ENCODE measurements around the gene AMPD2. TPM values are rescaled to one million over a fixed set of nuclear protein-coding genes. Genes with fewer than 3 reads are reported as not detected.
A peak's percentile ranks its signal among the peaks of the same experiment; 100 is the strongest.

AMPD2 gene
- total and polyA plus RNA-seq, 2 donors from 2014 or later = 21.1 to 55.3 TPM

- Histone ChIP-seq H3K4me3 (ENCODE audit: low read length in 3 of 3) (no peak overlapping the region), H3K36me3 (ENCODE audit: control insufficient read depth in 2 of 3, insufficient read depth in 3 of 3, low read length in 3 of 3) (peaks cover 0 to 5% (median 3%) of the 10 kb centered on the region in 3 donors), H3K9me3 (ENCODE audit: control insufficient read depth in 2 of 3, insufficient read depth in 1 of 3, low read length in 3 of 3) (no peaks in the 10 kb centered on the region), H3K27me3 (ENCODE audit: control insufficient read depth, insufficient read depth, low read length) (no peaks in the 10 kb centered on the region), H3K4me1 (ENCODE audit: control insufficient read depth in 2 of 3, insufficient read depth in 2 of 3, low read depth in 1 of 3, low read length in 3 of 3) (peaks cover 0 to 17% (median 4%) of the 10 kb centered on the region in 3 donors), H3K27ac (ENCODE audit: low read depth in 2 of 2, low read length in 2 of 2) (no peak overlapping the region), H3K9ac (ENCODE audit: low read length in 3 of 3) (peak overlapping the region in 1 of 3 donors; percentile 10)
- intact Hi-C loops (cut with DNase I) = no loop called here
- no peak for TF ChIP-seq CTCF (IDR thresholded peaks at IDR 0.05; ENCODE audit: borderline replicate concordance, extremely low read depth, insufficient read depth)
- DNase-seq (no peak), FAIRE-seq (no peak)
These were observed 33.7 kb downstream of the AMPD2 start for GRCh38 chr1:109653306-109653705.

- Histone ChIP-seq H3K4me1 (ENCODE audit: control insufficient read depth in 2 of 3, insufficient read depth in 2 of 3, low read depth in 1 of 3, low read length in 3 of 3) (peaks cover 0 to 20% (median 8%) of the 10 kb centered on the region in 3 donors), H3K27me3 (ENCODE audit: control insufficient read depth, insufficient read depth, low read length) (no peaks in the 10 kb centered on the region), H3K27ac (ENCODE audit: low read depth in 2 of 2, low read length in 2 of 2) (no peak overlapping the region), H3K9ac (ENCODE audit: low read length in 3 of 3) (no peak overlapping the region), H3K36me3 (ENCODE audit: control insufficient read depth in 2 of 3, insufficient read depth in 3 of 3, low read length in 3 of 3) (peaks cover 0 to 6% (median 3%) of the 10 kb centered on the region in 3 donors), H3K9me3 (ENCODE audit: control insufficient read depth in 2 of 3, insufficient read depth in 1 of 3, low read length in 3 of 3) (no peaks in the 10 kb centered on the region), H3K4me3 (ENCODE audit: low read length in 3 of 3) (no peak overlapping the region)
- TF ChIP-seq CTCF (IDR thresholded peaks at IDR 0.05; ENCODE audit: borderline replicate concordance, extremely low read depth, insufficient read depth) = no peak
- intact Hi-C loops (cut with DNase I) = no loop called here
- FAIRE-seq = no peak
- no peak for DNase-seq
These were observed 34.9 kb downstream of the AMPD2 start for GRCh38 chr1:109654519-109654918.

DNA sequence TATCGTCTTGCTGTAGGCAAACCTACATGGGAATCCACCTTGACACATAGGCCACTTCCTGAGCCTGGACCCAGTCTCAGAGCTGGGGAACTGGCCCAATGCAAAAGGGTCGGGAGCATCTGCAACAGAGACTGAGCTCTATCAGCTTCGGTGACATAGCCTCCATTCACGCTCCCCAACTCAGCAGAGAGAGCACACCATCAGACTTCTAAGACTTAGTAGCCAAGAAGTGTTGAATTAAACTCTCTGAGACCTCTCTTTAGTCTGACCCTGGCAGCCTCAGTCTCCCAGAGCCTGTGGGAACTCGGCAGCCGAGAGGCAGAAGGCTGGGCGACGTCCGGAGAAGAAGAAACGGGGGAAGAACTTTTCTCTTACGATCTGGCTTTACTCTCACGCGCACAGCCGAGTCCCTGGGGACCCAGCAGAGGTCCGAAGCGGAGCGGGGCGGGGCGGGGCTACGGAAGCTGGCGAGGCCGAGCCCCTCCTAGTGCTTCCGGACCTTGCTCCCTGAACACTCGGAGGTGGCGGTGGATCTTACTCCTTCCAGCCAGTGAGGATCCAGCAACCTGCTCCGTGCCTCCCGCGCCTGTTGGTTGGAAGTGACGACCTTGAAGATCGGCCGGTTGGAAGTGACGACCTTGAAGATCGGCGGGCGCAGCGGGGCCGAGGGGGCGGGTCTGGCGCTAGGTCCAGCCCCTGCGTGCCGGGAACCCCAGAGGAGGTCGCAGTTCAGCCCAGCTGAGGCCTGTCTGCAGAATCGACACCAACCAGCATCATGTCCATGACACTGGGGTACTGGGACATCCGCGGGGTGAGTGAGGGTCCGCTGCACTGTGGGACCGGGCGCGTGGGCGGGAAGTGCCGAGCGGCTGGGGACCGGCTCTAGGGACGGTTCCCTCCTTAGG lies 36.2 kb downstream of the AMPD2 start, which contains the start of gene GSTM4:
GSTM4 (plus strand) TSS at position 485 of the 905 bp plus-strand sequence; CDS start at position 776, 291 bp downstream.
- FAIRE-seq (no peak), DNase-seq (peak; percentile 90 to 95 (median 93))
- Histone ChIP-seq H3K4me3 (ENCODE audit: low read length in 3 of 3) (peak within 1 kb of the TSS; percentile 74 to 95 (median 90)), H3K9ac (ENCODE audit: low read length in 3 of 3) (peak within 1 kb of the TSS; percentile 72 to 95 (median 91)), H3K27ac (ENCODE audit: low read depth in 2 of 2, low read length in 2 of 2) (peak within 1 kb of the TSS; percentile 92 to 94), H3K9me3 (ENCODE audit: control insufficient read depth in 2 of 3, insufficient read depth in 1 of 3, low read length in 3 of 3) (no peaks in the 10 kb centered on the region), H3K27me3 (ENCODE audit: control insufficient read depth, insufficient read depth, low read length) (no peaks in the 10 kb centered on the region), H3K36me3 (ENCODE audit: control insufficient read depth in 2 of 3, insufficient read depth in 3 of 3, low read length in 3 of 3) (peaks cover 0 to 15% (median 3%) of the 10 kb centered on the region in 3 donors), H3K4me1 (ENCODE audit: control insufficient read depth in 2 of 3, insufficient read depth in 2 of 3, low read depth in 1 of 3, low read length in 3 of 3) (peaks cover 0 to 27% (median 12%) of the 10 kb centered on the region in 3 donors)
- intact Hi-C loops (cut with DNase I) = no loop called here
- TF ChIP-seq CTCF (IDR thresholded peaks at IDR 0.05; ENCODE audit: borderline replicate concordance, extremely low read depth, insufficient read depth) = peak; percentile 12
